Measurements from ENCODE around the gene RASGEF1B.

DNA sequence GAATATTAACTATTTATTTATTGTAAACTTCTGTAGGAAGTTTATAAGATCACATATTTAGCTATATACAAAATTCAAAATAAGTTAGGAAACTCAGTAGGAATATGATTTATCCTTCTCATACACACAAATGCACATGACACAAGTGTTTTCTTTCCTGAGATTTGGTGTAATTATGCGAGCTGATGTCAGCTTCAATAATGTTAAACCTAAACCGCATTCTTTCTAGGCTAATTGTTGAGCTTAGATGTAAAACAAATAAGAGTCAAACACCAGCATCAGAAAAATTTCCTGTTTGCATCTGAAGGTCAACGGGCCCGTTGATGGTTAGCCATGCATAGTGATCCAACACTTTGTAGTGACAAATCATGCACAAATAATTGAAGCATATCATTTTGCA lies 30.8 kb downstream of the RASGEF1B start:
- TF ChIP-seq EZH2 (IDR thresholded peaks at IDR 0.05; ENCODE audit: low read depth, unreplicated experiment) (no peak), CTCF (conservative IDR thresholded peaks at IDR 0.05; ENCODE audit: low read depth in 2 of 2) (no peak), REST (IDR thresholded peaks at IDR 0.05; ENCODE audit: unreplicated experiment) (no peak), EZH2phosphoT487 (IDR thresholded peaks at IDR 0.05; ENCODE audit: unreplicated experiment) (no peak), POLR2AphosphoS5 (IDR thresholded peaks at IDR 0.05; ENCODE audit: low read depth) (no peak)
- TF ChIP-seq, protein P1, sequence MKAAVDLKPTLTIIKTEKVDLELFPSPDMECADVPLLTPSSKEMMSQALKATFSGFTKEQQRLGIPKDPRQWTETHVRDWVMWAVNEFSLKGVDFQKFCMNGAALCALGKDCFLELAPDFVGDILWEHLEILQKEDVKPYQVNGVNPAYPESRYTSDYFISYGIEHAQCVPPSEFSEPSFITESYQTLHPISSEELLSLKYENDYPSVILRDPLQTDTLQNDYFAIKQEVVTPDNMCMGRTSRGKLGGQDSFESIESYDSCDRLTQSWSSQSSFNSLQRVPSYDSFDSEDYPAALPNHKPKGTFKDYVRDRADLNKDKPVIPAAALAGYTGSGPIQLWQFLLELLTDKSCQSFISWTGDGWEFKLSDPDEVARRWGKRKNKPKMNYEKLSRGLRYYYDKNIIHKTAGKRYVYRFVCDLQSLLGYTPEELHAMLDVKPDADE (IDR thresholded peaks at IDR 0.05): no peak

All from GM23338 (cell line).